Activated CD8-positive, alpha-beta memory T cell treated with anti-CD3 and anti-CD28 coated beads, Interleukin-2, amount 50 U/mL, for 48 hours (primary cell): ENCODE data around the gene EMILIN2.
A peak's percentile ranks its signal among the peaks of the same experiment; 100 is the strongest.
"Not testable (repeated sequence)": the region's sequence is repeated elsewhere in the genome, so short reads cannot be mapped to it uniquely, and the experiment has no call there.

Experiments used
- DNase-seq: peaks from one replicate; pipeline ENCODE4 v3.0.0-alpha.2; 2020

Gene EMILIN2

GRCh38 chr18:2846636-2847316 is at the start of gene EMILIN2:
Gene EMILIN2, plus strand, starts transcription at chr18:2847006. Its CDS starts 183 bp downstream, at chr18:2847189.
- DNase-seq = peak; percentile 76

- no peak for DNase-seq
Observed at GRCh38 chr18:2797951-2798350, 48.9 kb upstream of the EMILIN2 start.

DNA sequence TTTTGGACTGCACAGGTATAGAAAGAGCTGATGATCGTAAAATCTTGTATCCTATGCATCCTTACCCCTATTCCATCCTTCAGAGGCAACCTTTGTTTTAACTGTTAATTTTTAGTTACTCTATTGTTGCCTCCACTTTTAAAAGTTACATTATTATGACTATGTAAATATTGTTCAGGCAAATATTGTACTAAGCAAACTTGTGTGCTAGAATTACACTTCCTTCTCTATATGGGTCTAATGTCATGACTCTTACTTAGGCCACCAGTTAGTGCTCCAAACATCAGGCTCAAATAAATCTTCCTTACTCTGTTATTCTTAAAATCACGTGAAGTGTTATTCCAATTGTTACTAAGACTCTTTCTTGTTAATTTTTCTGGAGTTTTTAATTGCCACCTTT is 47.4 kb upstream of the EMILIN2 start:
- DNase-seq = no peak

DNA sequence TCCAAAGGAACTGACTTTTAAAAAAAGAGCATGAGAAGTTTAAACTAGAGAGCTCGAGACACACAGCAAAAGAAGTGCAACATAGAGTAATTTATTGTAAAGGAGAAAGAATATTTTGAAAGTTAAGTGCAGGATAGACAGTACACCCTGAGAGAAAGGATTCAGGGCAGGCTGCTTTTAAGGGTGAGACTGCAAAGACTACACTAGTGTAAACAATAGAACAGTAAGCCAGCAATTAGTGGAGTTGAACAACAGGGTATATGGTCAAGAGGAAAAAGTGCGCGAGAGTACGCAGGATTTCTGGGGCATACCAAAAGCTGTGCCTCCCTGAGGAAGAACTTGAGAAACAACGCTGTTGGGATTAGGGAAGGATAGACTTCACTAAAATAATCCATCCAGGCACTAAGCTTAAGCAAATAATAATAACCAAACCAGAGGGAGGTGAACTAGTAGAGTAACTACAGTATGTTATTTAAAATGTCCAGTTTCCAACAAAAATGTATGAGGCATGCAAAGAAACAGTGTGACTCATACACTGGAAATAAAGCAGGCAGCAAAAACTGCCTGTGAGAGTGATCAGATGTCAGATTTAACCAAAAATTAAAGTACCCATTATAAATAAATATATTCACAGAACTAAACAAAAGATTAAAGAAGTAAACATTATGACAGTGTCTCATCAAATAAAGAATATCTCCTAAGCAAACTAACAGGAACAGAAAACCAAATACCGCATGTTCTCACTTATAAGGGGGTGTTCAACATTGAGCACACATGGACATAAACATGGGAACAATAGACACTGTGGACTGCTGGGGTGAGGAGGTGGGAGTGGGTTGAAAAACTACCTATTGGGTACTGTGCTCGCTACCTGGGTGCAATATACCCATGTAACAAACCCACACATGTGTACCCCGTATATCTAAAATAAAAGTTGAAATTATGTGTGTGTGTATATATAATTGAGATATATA is 40.5 kb upstream of the EMILIN2 start:
- no peak for DNase-seq

GRCh38 chr18:2808640-2809039 is 38.2 kb upstream of the EMILIN2 start:
- not testable (repeated sequence) for DNase-seq

DNA sequence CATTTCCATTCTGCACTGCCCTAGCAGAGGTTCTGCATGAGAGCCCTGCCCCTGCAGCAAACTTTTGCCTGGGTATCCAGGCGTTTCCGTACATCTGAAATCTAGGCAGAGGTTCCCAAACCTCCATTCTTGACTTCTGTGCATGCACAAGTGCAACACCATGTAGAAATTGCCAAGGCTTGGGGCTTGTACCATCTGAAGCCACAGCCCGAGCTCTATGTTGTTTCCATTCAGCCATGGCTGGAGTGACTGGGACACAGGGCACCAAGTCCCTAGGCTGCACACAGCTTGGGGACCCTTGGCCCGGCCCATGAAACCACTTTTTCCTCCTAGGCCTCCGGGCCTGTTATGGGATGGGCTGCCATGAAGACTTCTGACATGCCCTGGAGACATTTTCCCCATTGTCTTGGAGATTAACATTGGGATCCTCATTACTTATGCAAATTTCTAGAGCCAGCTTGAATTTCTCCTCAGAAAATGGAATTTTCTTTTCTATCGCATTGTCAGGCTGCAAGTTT is 37.1 kb upstream of the EMILIN2 start:
- not testable (repeated sequence) for DNase-seq

DNA sequence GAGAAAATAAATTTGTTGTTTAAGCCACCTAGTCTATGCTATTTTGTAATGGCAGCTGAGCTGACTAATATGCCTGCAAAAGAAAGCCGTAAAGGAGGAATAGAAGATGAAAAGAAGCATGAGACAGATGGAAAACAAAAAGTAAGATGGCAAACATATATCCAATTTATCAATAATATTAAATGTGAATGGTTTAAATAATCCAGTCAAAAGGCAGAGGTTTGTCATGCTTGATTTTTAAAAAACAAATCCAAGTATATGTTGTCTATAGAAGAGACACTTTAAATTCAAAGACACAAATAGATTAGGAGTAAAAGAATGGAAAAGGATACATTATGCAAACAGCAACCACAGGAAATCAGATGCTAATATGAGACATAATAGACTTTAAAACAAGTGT is 35.4 kb upstream of the EMILIN2 start:
- no peak for DNase-seq

GRCh38 chr18:2814928-2815327 is 31.9 kb upstream of the EMILIN2 start:
- DNase-seq = no peak

DNA sequence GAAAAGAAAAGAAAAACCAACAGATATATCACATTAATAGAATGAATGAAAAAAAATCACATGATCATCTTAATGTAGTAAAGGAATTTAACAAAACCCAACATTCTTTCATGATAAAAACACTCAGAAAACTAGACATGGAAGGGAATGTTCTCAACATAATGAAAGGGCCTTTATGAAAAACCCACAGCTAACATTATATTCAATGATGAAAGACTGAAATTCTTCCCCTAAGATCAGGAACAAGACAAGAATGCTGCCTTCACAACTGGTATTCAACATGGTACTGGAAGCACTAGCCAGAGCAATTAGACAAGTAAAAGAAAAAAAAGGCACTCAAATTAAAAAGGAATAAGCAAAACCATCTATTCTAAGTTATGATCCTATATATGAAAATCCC is 28.5 kb upstream of the EMILIN2 start:
- no peak for DNase-seq

- DNase-seq = no peak
Observed at GRCh38 chr18:2821695-2822094, 25.1 kb upstream of the EMILIN2 start.

DNA sequence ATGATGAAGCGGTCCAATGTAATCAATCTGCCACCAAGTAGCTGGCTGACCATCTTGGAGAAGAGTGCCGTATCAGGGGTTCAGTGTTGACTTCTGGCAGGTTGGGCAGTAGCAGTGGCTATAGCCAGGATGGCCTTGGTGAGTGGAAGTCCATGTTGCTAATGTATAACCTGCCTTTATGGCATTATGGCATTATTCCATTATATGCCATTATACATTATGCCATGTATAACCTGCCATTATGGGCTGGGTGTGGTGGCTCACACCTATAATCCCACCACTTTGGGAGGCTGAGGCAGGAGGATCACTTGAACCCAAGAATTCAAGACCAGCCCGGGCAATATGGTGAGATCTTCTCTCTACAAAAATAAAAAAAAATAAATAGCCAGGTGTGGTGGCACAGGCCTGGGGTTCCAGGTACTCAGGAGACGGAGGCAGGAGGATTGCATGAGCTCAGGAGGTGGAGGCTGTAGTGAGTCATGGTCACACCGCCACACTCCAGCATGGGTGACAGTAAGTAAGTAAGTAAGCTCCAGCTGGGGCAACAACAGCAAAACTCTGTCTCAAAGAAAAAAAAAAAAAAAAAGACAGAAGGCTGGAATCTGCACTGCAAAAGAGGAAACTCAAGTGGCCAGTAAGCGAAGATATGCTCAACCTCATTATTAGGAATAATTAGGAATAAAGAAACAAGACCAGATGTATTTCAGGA is 24.4 kb upstream of the EMILIN2 start:
- no peak for DNase-seq

DNA sequence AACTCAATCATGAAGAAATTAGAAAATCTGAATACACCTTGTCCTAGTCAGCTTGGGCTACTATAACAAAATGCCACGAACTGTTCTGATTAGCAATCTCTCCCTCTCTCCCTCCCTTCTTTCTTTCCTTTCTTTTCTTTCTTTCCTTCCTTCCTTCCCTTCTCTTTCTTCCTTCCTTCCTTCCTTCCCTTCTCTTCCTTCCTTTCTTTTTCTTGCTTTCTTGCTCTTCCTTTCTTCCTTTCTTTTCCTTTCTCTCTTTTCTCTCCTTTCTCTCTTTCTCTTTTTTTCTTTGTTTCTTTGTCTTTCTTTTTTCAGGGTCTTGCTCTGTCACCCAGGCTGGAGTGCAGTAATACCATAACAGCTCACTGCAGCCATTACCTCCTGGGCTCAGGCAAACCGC is 23.6 kb upstream of the EMILIN2 start:
- no peak for DNase-seq

GRCh38 chr18:2823966-2824365 is 22.8 kb upstream of the EMILIN2 start:
- no peak for DNase-seq

- DNase-seq = no peak
Observed at GRCh38 chr18:2824865-2825264, 21.9 kb upstream of the EMILIN2 start.

DNA sequence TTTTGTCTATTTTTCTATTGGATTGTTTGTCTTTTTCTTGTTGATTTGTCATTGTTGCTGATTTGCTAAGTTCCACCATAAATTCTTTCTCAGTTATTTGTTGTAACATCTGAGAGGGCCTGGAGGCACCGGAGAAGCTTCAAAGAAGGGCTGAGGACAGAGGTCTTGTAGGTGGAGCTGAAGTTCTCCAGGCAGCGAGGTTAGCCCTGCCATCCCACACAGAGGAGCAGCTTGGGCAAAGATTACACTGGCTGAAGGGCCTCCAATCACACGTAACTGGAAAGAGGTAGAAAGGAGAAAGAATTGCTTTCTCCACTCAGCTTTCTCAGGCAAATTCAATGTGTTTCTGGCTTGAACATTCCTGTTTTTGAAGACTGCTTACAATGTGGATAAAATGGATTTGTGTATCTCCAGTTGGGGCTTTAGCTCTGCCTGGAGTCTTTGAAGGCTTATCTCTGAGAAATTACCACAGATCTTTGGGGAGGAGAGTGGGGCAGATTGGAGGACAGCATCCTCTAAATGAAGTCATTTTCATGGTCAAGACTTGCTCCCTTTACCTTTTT is 21.1 kb upstream of the EMILIN2 start:
- no peak for DNase-seq

DNA sequence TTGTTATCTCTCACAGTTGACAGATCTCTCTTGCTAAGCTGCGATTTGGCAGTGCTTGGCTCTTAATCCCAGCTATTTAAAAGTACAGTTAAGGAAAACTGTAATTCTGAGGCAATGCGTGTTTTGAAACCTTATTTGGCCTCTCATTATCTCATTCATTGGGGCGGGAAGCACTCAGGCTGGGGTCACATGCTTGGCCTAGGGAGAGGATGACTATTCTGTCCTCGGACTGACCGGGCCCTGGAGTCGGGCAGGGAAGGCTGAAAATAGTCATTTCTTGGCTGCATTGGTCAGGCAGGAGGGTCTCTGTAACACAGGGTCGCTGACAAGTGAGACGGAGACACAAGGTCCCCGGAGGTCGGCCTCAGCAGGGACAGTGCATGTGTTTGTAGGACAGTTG is 20.2 kb upstream of the EMILIN2 start:
- no peak for DNase-seq

- no peak for DNase-seq
Observed at GRCh38 chr18:2827061-2827460, 19.7 kb upstream of the EMILIN2 start.

- DNase-seq = not testable (repeated sequence)
Observed at GRCh38 chr18:2836118-2836517, 10.7 kb upstream of the EMILIN2 start.

GRCh38 chr18:2837290-2837689 is 9.5 kb upstream of the EMILIN2 start:
- not testable (repeated sequence) for DNase-seq

GRCh38 chr18:2839202-2839601 is 7.6 kb upstream of the EMILIN2 start:
- DNase-seq = no peak

DNA sequence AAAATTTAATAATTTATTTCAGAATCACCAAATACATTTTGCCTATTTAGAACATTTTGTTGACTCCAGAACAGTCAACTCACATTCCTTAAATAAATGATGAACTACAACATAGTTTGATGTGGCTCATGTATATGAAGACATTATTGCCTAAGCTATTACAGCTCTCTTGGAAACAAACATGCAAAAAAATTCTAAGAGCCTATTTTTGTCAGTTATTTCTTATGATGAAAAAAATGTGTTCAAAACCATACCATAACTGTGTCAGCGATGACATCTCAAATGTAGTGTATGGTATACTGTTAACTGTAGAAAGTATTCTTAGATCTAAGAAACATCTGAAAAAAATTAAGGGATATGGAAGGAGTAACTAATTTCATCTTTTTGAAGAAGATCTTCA is 6.3 kb upstream of the EMILIN2 start:
- no peak for DNase-seq

DNA sequence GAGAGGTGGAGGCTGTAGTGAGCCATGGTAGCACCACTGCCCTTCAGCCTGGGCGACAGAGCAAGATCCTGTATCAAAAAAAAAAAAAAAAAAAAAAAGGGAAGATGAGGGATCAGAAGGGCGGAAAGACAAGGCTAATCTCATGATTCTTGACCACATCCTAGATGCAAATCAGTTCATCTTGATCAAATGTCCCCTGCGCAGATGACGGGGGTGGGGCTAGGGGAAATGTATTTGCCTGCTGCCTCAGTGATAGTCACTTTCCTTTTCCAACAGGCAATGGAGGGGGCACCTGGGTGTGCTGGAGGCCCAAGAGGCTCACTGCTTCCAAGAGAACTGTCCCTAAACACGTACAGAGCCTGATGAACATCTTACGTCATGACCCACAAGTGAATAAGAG is 3.7 kb upstream of the EMILIN2 start:
- DNase-seq = no peak

GRCh38 chr18:2845172-2845571 is 1.6 kb upstream of the EMILIN2 start:
- DNase-seq = no peak
